HG03139 (cell line): ENCODE results near the gene LHFPL2.
A peak's percentile ranks its signal among the peaks of the same experiment; 100 is the strongest.
"Not testable (repeated sequence)": the region's sequence is repeated elsewhere in the genome, so short reads cannot be mapped to it uniquely, and the experiment has no call there.

Experiments
- ATAC-seq: cut with Tn5 transposase; IDR thresholded peaks from one replicate; pipeline ENCODE4 v1.9.1; 2021; ENCODE audit not compliant: unreplicated experiment

The LHFPL2 gene

GRCh38 chr5:78648359-78649210 lies at the start of gene LHFPL2:
TSS of gene LHFPL2 (minus strand) at chr5:78648772. CDS start at chr5:78510213, 138,559 bp downstream.
- ATAC-seq: peak; percentile 49

GRCh38 chr5:78696637-78697036 lies 48.1 kb upstream of the LHFPL2 start:
- no peak for ATAC-seq

- not testable (repeated sequence) for ATAC-seq
Measured at GRCh38 chr5:78696052-78696451, 47.5 kb upstream of the LHFPL2 start.

GRCh38 chr5:78693339-78693738 lies 44.8 kb upstream of the LHFPL2 start:
- ATAC-seq: no peak

- ATAC-seq: no peak
Measured at GRCh38 chr5:78691084-78691960, 42.8 kb upstream of the LHFPL2 start.

GRCh38 chr5:78690253-78690972 lies 41.8 kb upstream of the LHFPL2 start:
- ATAC-seq: no peak

GRCh38 chr5:78689540-78690252 lies 41.1 kb upstream of the LHFPL2 start:
- ATAC-seq: no peak

- not testable (repeated sequence) for ATAC-seq
Measured at GRCh38 chr5:78687514-78687913, 38.9 kb upstream of the LHFPL2 start.

GRCh38 chr5:78683905-78684304 lies 35.3 kb upstream of the LHFPL2 start:
- ATAC-seq: not testable (repeated sequence)

GRCh38 chr5:78679905-78680304 lies 31.3 kb upstream of the LHFPL2 start:
- ATAC-seq: no peak

GRCh38 chr5:78677777-78678668 lies 29.5 kb upstream of the LHFPL2 start:
- ATAC-seq: no peak

- ATAC-seq: no peak
Measured at GRCh38 chr5:78675956-78676730, 27.6 kb upstream of the LHFPL2 start.

- not testable (repeated sequence) for ATAC-seq
Measured at GRCh38 chr5:78673827-78674226, 25.3 kb upstream of the LHFPL2 start.

GRCh38 chr5:78672154-78672553 lies 23.6 kb upstream of the LHFPL2 start:
- no peak for ATAC-seq

- no peak for ATAC-seq
Measured at GRCh38 chr5:78671609-78672008, 23.0 kb upstream of the LHFPL2 start.

- no peak for ATAC-seq
Measured at GRCh38 chr5:78670701-78671269, 22.2 kb upstream of the LHFPL2 start.

GRCh38 chr5:78669331-78669730 lies 20.8 kb upstream of the LHFPL2 start:
- no peak for ATAC-seq

GRCh38 chr5:78667461-78668103 lies 19.0 kb upstream of the LHFPL2 start:
- no peak for ATAC-seq
